Measurements from ENCODE around the gene REPS1.
"Not testable (repeated sequence)": the region's sequence is repeated elsewhere in the genome, so short reads cannot be mapped to it uniquely, and the experiment has no call there.

REPS1 gene

DNA sequence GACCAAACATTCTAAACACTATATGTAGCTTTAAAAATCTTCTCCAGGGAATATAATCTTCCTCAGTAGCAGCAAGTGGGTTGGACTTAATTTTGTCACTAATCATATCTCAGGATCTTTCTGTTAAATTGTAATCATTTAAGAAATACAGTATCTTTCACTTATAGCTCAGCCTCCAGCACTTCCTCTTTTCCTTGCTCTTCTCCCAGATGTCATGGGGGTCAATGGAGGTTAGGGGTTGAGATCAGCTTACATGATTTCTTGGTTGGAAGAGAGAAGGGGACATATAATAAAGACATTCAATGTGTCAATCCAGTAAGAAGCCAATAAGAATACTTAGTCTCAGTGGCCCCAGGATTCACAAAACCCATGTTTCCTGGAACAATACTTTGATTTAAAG, 15.7 kb upstream of the REPS1 start:
- DNase-seq, result no peak

DNA sequence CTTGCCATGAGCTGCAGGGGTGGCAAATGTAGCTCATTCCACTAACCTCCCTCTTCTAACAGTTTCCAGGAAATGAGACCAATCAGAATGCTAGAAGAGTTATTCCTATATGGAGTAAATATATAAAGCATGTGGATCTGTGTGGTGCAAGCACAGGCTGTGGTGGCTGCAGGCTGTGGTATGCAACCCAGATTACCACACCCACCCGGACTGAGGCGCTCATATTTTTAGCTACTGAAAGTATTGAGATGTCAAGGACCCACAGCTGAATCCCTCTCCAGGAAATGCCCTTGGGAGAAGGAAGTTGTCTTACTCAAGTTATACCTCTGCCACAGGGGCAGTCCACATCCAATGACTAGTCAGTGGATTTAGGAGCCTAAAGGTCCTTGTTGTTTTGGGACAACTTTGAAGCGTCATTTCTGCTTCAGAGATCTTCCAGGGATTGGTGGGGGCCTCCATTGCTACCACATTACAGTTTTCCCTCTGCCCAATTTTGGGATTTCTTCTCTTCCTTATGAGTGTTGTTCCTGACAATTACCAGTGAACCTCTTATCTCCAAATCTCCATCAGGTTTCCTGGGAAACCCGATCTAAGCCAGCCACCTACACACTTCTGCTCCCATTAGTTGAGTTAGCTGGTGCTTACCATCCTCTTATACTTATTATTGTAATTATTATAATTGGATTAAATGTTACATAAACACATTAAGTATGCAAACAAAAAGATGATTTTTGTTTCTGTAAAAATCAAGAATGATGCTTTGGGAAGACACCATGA, 12.1 kb upstream of the REPS1 start:
- DNase-seq, result no peak

DNA sequence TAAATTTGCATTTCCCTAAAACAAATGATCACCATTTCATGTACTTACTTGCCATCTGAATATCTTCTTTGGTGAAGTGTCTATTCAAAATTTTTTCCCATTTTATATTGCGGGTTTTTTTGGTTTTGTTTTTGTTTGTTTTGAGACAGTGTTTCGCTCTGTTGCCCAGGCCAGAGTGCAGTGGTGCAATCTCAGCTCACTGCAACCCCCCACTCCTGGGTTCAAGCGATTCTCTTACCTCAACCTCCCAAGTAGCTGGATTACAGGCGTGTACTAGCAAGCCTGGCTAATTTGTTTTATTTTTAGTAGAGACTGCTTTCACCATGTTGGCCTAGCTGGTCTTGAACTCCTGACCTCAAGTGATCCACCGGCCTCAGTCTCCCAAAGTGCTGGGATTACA, 9.1 kb upstream of the REPS1 start:
- no peak for DNase-seq

DNA sequence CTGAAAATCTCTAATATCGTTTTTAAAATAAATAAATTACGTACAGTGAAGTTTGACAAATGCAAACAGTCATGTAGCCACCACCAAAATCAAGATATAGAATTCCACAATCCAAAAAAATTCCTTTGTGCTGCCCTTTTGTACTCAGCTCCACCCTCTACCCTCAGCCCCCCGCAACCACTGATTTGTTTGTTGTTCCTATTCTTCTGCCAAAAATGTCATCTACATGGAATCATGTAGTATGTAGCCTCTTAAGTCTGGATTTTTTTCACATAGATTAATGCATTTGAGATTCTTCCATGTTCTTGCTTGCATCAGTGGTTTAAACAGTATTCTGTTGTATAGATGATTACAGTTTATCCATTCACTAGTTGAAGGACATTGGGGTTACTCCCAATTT, 8.5 kb upstream of the REPS1 start:
- DNase-seq, result no peak

DNA sequence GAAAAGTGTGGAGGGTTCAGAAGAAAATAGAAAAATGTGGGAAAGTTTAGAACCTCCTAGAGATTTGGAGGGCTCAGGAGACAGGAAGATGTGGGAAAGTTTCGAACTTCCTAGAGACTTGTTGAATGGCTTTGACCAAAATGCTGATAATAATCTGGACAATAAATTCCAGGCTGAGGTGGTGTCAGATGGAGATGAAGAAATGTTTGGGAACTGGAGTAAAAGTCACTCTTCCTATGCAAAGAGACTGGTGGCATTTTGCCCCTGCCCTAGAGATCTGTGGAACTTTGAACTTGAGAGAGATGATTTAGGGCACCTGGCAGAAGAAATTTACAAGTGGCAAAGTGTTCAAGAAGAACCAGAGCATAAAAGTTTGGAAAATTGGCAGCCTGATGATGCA, 5.4 kb upstream of the REPS1 start:
- DNase-seq, result not testable (repeated sequence)

DNA sequence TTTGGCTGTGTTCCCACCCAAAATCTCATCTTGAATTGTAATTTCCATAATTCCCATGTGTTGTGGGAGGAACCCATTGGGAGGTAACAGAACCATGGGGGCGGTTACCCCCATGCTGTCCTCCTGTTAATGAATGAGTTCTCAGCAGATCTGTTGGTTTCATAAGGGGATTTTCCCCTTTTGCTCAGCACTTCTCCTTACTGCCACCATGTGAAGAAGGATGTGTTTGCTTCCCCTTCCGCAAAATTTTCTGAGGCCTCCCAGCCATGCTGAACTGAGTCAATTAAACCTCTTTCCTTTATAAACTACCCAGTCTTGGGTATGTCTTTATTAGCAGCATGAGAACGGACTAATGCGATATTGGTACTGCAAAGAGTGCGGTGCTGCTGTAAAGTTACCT, 4.9 kb upstream of the REPS1 start:
- not testable (repeated sequence) for DNase-seq

DNA sequence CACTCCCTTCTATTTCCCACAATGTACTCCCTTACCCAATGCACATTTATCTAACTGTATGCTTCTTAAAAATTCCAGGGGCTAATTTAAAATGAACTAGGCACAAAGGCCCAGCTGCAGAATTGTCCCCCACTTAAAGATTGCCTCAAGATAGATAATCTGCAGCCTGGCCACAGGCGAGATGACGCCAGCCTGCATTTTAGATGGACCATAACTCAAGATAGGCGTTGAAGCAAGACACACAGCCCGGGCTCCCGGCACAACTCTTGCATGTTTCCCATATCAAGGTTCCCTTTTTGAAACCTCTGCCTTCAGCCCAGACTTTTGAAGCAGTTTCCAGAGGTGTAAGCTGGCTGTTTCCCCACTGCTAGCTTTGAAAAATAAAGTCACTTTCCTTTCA, 3.2 kb upstream of the REPS1 start:
- no peak for DNase-seq

DNA sequence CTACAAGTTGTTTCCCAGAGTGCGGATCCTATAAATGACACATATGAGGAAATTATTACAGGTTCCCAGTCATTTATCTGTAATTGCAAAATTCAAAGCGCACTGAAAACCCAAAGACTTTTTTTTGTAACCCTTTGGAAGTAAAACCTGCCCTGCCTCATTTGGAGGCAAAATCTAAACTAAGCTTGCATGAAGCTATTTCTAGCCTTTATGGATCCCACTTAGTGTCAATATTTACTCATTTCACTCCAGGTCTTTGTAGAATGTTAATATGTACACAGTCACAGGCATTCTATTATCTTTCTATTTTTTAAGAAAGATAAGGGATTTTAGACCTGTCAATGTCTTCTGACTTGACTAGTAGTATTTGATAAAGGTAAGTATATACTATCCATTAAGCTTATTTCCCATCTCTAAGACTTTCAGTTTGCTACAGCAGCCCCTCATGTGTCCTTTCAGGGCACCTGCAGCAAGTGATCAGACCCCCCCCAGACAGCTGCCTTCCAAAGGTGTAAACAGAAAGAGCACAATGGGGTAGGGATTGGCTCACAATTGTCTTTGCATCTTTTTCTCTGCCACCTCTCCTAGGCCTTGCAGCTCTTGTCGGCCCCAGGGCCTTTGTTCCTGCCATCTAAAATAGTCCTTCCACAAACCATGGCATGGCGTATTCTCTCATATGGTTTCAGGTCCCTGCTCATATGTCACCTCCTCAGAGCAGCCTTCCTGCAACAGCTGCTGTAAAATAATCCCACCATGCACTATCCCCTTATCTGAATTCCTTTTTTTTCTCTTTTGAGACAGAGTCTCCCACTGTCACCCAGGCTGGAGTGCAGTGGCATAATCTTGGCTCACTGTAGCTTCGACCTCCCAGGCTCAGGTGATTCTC, 1.3 kb upstream of the REPS1 start:
- no peak for DNase-seq

DNA sequence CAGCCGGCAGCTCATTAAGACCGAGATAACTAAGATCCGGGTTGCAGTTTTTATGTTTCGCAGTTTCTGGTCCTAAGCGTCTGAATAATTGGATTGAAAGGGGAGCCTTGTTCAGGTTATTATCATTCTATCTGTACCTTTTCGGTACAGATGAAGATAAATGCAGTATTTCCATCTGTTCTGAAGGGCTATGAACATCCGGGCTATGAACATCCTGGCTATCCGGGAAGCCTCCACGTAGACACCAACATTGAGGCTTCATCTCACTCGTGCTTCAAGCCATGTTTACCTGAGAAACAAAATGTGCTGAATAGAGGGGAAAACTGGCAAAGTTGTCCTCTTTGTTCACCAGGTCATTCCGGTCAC, 399 bp upstream of the REPS1 start:
- DNase-seq, result no peak

DNA sequence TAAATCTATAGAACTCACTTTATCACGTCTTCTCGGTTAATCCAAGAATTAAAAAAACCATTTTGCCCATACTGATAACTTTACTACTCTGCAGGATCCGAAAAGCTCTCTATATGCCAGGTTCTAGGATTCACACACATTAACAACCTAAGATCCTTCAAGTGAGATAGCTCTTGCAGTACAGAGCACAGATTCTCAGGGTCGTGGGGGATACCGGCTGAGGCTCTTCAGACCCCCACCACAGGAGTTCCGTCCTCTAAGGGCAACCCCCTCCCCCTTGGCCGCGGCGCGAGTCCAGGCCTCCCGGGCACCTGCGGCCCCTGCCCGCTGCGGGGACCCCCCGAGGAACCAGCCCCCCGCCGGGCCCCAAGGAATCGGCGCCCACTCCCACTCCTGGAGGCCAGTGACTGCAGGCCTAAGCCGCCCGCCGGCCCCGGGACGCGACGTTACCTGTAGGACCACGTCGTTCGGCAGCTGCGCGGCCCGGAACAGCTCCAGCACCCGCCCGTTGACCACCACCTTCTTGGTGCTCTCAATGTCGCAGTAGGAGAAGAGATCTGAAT, 892 bp downstream of the REPS1 start:
- no peak for DNase-seq

DNA sequence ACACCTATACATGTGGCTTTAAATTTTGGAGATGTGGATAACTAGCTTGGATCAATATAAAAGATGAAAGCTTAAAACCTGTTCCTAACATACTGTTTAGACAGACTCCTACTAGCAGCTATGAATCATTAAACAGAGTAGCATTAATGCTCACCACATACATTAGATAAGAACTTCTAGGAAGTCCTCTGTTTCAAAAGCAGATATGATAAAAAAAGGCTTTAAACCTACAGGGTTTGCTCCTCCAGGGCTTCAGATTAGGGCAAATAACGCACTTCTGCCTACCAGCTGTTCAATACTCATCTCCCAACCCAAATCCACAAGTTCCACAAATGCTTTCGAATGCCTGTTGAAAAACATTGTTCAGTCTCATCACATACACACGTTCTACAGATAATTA, 1.5 kb downstream of the REPS1 start:
- no peak for DNase-seq

DNA sequence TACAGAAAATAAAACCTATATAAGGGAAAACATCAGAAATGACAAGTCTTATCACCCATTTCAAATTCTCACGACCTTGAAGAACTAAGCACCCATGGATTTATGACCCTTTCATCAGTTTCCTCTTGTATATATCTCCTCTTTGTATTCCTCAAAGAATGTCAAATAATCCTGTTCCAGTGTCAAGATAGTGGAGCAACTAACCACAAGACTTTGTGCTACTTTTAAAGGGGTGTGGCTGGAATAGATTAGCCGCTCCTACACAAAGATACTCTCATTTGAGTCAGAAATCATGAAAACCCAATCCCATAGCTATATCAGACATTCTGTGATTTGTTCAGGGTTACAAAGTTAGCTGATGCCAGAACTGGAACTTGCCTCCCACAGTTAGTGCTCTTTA, 6.6 kb downstream of the REPS1 start:
- no peak for DNase-seq

DNA sequence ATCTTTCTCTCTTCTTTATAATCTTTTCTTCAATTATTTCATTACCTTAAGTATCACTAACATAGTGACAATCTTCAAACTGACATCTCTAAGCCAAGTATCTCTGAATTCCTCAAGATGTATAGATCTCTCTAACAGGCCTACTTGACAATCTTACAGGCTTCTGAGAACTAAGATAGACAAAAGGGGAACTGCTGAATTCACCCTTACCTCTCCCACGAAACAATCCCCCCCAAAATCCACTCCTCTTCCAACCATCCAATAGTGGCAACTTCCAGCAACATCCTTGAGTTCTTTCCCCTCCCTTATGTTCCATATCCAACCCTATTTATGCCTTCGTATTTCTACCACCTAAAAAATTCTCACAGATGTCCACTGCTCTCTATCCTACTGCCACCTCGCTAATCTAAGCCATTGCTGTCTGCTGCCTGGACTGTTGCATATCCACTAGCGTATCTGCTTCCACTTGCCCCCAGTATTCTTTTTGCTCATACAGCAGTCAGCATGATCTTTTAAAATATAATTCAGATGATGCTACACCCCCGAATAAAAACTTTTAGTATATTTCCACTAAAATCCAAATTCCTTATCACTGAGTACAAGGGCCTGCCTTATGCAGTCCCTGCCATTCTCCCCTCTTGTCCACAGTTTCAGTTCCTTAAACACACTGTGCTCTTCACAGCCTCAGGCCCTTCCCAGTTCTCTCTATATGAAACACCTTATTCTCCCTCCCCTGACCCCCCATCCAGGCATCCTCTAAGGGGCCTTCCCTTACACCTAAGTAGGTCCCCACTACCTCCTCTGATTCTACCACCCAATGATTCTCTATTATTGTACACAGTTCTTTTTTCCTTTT, 8.0 kb downstream of the REPS1 start:
- DNase-seq, result no peak

DNA sequence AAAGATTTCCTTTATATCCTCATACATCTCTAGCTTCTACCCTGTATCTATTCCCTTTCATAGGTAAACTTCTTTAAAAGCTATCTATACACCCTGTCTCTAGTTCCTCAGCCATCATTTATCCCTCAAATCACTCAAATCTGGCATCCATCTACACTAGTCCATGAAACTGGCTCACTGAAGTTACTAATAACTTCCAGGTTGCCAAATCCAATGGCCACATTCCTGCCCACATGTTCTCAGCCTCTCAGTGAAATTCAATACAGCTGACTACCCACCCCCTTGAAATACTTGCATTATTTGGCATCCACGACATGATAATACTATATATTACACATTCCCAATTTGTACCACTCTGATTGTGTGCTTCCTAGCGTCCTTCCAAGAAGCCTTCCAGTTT, 8.7 kb downstream of the REPS1 start:
- DNase-seq, result no peak

DNA sequence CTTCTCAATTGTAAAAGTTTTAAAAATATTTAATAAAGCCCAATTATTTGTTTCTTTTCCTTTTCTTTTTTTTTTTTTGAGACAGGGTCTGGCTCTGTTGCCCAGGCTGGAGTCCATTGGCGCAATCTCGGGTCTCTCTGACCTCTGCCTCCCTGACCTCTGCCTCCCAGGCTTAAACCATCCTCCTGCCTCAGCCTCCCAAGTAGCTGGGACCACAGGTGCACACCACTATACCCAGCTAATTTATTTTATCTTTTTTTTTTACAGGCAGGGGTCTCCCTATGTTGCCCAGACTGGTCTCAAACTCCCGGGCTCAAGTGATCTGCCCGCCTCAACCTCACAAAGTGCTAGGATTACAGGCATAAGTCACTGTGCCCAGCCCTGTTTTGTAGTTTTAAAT, 9.8 kb downstream of the REPS1 start:
- DNase-seq, result no peak

DNA sequence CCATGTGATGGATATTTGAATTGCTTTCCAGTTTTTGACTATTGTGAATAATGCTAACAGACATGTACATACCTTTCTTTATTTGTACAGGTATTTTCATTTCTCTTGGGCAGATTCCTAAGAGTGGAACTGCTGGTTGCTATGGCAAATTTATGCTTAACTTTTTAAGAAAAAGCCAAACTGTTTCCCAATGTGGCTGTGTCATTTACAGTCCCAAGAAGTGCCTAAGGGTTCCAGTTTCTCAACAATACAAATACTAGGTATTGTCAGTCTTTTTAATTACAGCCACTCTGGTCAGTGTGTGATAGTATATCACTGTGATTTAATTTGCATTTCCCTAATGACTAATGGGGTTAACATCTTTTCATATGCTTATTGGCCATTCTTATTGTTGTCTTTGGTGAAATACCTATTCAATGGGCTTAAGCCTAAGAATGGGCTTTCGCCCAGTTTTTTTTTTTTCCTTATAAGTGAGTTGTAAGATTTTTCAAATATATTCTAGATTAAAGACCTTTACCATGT, 10.3 kb downstream of the REPS1 start:
- DNase-seq, result no peak

DNA sequence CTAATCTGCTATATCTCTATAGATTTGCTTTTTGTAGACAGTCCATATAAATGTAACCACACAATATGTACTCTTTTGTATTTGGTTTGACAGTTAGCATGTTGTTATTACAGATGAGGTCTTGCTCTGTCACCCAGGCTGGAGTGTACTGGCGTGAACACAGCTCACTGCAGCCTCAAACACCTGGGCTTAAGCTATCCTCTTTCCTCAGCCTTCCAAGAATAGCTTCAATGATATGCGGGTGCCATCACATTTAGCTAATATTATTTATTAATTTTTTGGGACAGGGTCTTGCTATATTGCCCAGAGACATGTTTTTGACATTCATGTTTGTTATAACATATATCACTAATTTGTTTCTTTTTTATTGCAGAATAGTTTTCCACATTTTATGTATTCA, 10.8 kb downstream of the REPS1 start:
- no peak for DNase-seq

DNA sequence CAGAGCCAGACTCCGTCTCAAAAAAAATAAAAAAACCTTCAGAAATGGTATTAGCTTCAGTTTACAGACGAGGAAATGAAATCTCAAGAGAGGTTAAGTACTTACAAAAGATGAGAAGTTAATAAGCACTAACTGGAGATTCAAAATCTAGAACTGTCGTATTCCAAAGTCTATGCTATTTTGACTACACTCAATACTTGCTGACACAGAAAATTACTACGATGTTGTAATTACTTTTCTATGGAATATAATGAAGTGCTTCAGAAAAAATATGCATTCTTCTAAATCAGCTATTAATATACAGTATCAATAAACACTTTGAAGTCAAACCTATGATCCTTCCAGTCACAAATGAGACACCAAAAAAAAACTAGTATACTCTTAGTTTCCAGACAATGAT, 12.2 kb downstream of the REPS1 start:
- no peak for DNase-seq

DNA sequence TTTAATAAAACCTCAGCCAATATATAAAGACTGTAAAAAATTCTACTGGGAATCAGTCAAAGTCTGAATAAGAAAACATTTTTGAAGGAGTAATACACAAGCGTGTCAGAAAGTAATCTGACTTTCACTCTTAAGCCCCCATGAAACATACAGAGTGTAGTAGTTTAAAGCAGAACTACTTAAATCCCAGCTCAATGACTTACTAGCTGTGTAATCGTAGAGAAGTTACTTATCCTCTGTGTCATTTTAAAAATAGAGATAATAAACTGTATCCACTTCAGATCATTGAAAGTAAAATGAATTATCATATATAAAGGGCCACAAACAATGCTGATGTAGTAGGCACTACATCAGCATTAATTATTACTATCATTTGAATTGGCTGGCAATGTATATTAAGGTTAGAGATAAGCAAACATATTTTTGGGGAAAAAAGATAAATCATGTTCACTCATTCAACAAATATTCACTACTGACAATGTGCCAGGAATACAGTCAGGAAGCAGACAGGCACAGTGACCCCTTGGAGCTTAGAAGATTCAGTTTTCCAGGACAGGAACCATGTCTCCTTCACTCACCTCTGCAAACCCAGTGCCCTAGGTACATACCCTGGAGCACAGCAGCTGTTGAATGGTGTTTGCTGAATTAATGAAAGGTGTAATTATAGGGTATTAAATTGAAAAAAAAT, 14.4 kb downstream of the REPS1 start:
- DNase-seq, result no peak

DNA sequence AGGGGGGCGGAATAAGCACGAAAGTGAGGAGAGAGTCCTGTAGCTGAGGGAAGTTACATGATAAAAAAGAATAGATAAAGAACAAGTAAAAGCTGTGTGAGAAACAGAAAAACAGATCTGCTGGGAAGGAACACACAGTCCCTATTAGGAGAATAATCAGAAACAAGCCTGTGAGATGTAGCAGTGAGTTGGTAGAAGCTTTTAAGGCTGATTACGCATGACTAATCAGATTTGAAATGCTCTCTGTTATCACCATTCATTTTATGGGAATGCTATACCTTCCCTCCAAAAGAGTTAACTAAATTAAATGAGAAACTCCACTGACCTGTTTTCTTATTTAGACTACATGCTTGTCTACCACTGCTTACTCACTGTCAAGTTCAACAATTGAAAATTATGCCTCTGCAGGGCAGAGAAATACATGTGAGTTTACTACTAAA, 15.8 kb downstream of the REPS1 start:
- DNase-seq, result no peak

DNA sequence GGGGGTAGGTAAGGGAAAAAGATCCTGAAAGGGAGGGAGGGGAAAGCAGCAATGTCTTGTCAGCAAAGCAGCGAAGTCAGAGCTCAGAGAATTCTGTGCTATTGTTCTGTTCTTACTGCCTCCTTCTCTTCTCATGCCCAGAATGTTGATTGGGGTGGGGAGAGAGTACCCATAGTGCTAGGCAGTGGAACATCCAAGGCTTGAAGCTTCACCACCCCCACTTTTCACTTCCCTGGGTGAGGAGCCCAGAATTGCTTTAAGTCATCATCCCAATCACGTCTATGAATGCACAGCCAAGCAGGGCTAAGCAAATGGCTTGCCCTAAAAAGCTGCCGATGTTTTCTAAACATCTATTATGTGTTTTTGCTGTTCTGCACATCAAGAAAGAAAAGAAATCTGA, 16.5 kb downstream of the REPS1 start:
- DNase-seq, result no peak

DNA sequence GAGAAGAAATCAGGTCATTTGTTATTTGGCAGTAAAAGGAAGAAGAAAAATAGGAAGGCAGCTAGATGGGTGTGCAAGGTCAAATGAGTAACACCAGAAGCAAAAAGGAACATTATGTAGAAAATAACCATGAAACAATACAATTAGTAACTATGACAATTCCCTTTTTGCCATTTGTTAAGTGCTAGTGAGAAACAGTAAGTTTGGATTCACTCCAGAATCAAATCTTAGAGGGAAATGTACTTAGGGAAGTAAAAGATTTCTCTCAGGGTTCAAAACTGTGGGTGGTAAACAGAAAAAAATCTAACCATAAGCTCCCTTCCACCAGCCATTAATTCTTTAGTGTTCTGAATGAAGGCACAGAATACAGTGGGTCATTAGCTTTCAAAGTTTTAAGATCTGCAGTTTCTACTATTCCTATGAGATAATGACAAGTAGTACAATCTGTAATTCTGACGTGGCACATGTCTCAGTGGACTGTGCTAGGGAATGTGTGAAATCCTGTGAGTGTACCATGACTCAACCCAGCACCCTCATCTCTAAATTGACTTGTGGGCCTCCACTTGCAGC, 17.1 kb downstream of the REPS1 start:
- no peak for DNase-seq
